A673 (cell line): ENCODE results near the gene ANKRD13D. TPM values are rescaled to one million over a fixed set of nuclear protein-coding genes. Genes with fewer than 3 reads are reported as not detected.
A peak's percentile ranks its signal among the peaks of the same experiment; 100 is the strongest.
"Not testable (repeated sequence)": the region's sequence is repeated elsewhere in the genome, so short reads cannot be mapped to it uniquely, and the experiment has no call there.

ENCODE experiments used
- BruUV-seq: library from RNA; stranded (reverse); fragments of 400-500 nt; replicated peaks from 2 replicates; lab custom pipeline; 2021; lab: Mats Ljungman, UMichigan
- CTCF ChIA-PET: fragments of 300-600 bp; sonication (Branson Sonifier 250); formaldehyde crosslinking; loops from one replicate; lab custom pipeline; 2022; ENCODE audit warnings: antibody characterized with exemption; lab: Charles Lee
- POLR2A ChIA-PET: fragments of 300-600 bp; sonication (Branson Sonifier 250); formaldehyde crosslinking; loops from one replicate; lab custom pipeline; 2022; ENCODE audit warnings: antibody characterized with exemption; ENCODE audit not compliant: low non-redundant PET; lab: Charles Lee
- DNase-seq: peaks from one replicate; pipeline ENCODE4 v3.0.0-alpha.2; 2015; ENCODE audit warnings: low spot score
- H3K27ac ChIP-seq: fragments of 200-600 bp; sonication (generic); 2 replicates; pipeline ENCODE4 v1.5.1; 2016; ENCODE audit warnings: mixed run types, low read depth, mild to moderate bottlenecking, mixed read lengths, antibody characterized with exemption, low read length; ENCODE audit not compliant: poor library complexity, severe bottlenecking
- H3K27me3 ChIP-seq: fragments of 200-600 bp; sonication (generic); replicated peaks from 2 replicates; pipeline ENCODE4 v1.6.1; 2017; ENCODE audit warnings: mixed run types, low read depth, mild to moderate bottlenecking, mixed read lengths, antibody characterized with exemption, low read length; ENCODE audit not compliant: insufficient read depth, poor library complexity
- H3K36me3 ChIP-seq: fragments of 200-600 bp; sonication (generic); 2 replicates; pipeline ENCODE4 v1.6.1; 2016; ENCODE audit warnings: mixed run types, mild to moderate bottlenecking, mixed read lengths, antibody characterized with exemption, low read length; ENCODE audit not compliant: insufficient read depth, poor library complexity, severe bottlenecking
- H3K4me1 ChIP-seq: fragments of 200-600 bp; sonication (generic); 2 replicates; pipeline ENCODE4 v1.6.1; 2017; ENCODE audit warnings: mixed run types, mild to moderate bottlenecking, mixed read lengths, antibody characterized with exemption, low read length; ENCODE audit not compliant: insufficient read depth, poor library complexity, severe bottlenecking
- H3K4me3 ChIP-seq: fragments of 200-600 bp; sonication (generic); 2 replicates; pipeline ENCODE4 v1.5.1; 2016; ENCODE audit warnings: low read depth, mixed run types, mild to moderate bottlenecking, mixed read lengths, low read length; ENCODE audit not compliant: poor library complexity, severe bottlenecking
- H3K9me3 ChIP-seq: fragments of 200-600 bp; sonication (generic); 2 replicates; pipeline ENCODE4 v1.6.1; 2016; ENCODE audit warnings: mixed run types, low read depth, mild to moderate bottlenecking, mixed read lengths, antibody characterized with exemption, low read length; ENCODE audit not compliant: poor library complexity, severe bottlenecking
- EZH2 ChIP-seq: fragments of 200-600 bp; sonication (generic); IDR thresholded peaks from 2 replicates; pipeline ENCODE4 v1.6.1; 2017; ENCODE audit warnings: borderline replicate concordance, low read depth, mild to moderate bottlenecking, mixed read lengths, antibody characterized with exemption, low read length; ENCODE audit not compliant: poor library complexity, severe bottlenecking
- intact Hi-C: fragments of 100-400 bp; cut with micrococcal nuclease; formaldehyde crosslinking; loops from one replicate; pipeline ENCODE4 v1.10.0; 2022; ENCODE audit not compliant: unreplicated experiment
- total RNA-seq: library from RNA; stranded (reverse); gene quantifications from 2 replicates; pipeline ENCODE4 v1.2.3, GENCODE V29; 2021
- TF ChIP-seq, protein P1 (sequence below): fragments of 300-800, 200-600 bp; sonication (generic); conservative IDR thresholded peaks from 2 replicates; pipeline ENCODE4 v1.5.1; 2017; ENCODE audit warnings: low read depth, mild to moderate bottlenecking, antibody characterized with exemption, low read length, moderate library complexity, mixed read lengths

Gene ANKRD13D
- total RNA-seq, 1 experiment from 2014 or later, result 101 TPM

DNA sequence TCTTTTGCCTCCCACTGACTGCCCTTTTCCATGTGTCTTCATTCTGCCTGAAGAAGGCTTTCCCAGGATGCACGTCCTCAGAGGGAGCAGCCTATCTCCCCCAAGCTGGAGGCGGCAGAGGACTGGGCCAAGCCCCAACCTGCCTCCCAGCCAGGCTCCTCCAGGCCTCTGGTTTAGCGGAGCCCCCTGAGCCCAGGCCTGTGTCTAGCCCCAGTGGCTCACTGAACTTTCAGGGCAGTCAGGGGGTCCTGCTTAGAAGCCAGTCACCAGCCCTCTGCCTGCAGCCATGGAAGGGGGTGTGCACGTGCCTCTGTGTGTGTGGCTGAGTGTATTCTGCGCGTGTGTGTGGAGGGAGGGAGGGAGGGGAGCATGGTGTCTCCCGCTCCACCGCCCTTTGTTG lies 33.2 kb upstream of the ANKRD13D start:
- no peaks in the 10 kb centered on the region for H3K27me3 ChIP-seq
- POLR2A ChIA-PET, result no interaction called here
- H3K36me3 ChIP-seq, result peaks cover 54% of the 10 kb centered on the region
- H3K9me3 ChIP-seq, result no peaks in the 10 kb centered on the region
- intact Hi-C loops, result loop anchor here (10.0 kb wide), 1 partner anchor 201 kb away; the partner anchor contains the start of gene RHOD
- CTCF ChIA-PET, result no interaction called here
- H3K4me3 ChIP-seq, result no peak overlapping the region
- H3K4me1 ChIP-seq, result no peaks in the 10 kb centered on the region
- no TSS peak for BruUV-seq
- no peak overlapping the region for H3K27ac ChIP-seq
- DNase-seq, result no peak
- TF ChIP-seq, protein P1, sequence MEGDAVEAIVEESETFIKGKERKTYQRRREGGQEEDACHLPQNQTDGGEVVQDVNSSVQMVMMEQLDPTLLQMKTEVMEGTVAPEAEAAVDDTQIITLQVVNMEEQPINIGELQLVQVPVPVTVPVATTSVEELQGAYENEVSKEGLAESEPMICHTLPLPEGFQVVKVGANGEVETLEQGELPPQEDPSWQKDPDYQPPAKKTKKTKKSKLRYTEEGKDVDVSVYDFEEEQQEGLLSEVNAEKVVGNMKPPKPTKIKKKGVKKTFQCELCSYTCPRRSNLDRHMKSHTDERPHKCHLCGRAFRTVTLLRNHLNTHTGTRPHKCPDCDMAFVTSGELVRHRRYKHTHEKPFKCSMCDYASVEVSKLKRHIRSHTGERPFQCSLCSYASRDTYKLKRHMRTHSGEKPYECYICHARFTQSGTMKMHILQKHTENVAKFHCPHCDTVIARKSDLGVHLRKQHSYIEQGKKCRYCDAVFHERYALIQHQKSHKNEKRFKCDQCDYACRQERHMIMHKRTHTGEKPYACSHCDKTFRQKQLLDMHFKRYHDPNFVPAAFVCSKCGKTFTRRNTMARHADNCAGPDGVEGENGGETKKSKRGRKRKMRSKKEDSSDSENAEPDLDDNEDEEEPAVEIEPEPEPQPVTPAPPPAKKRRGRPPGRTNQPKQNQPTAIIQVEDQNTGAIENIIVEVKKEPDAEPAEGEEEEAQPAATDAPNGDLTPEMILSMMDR, result no peak
- no peak for TF ChIP-seq EZH2

DNA sequence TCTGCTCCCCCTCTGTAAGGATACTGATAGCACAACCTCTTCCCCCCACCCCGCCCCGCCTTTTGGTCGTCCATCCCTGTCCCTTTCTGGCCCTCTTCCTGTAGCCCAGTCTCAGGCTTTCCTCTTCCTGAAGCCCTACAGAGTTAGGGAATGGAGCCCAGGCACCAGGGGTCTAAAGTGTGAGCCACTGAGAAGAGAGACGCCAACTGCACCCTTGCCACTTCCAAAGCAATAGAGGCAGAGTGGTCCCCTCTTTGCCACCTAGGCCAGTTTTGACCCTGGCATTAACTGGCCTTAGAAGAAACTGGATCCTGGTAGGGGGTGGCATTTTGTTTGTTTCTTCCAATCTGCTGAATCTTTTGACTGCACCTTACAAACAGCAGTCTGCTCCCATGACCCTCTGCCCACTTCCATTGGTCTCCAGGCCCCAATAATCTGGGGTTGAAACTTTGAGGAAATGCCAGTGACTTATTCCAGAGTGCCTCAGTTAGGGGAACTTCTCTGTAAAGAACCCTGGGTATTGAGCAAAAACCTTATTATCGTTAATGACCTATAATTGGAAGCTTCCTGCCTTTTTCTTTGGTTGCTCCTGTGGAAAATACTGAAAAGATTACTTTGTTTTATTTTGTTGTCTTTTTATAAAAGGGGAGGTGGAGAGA lies 32.5 kb upstream of the ANKRD13D start:
- intact Hi-C loops, result loop anchor here (10.0 kb wide), 1 partner anchor 202 kb away; the partner anchor contains the start of gene RHOD
- no peak for DNase-seq
- Histone ChIP-seq H3K36me3 (peaks cover 47% of the 10 kb centered on the region), H3K4me1 (peaks cover 5% of the 10 kb centered on the region), H3K4me3 (no peak overlapping the region), H3K9me3 (no peaks in the 10 kb centered on the region), H3K27ac (peak overlapping the region; percentile 59), H3K27me3 (no peaks in the 10 kb centered on the region)
- POLR2A ChIA-PET, result no interaction called here
- CTCF ChIA-PET, result no interaction called here
- BruUV-seq, result no TSS peak
- no peak for TF ChIP-seq EZH2

DNA sequence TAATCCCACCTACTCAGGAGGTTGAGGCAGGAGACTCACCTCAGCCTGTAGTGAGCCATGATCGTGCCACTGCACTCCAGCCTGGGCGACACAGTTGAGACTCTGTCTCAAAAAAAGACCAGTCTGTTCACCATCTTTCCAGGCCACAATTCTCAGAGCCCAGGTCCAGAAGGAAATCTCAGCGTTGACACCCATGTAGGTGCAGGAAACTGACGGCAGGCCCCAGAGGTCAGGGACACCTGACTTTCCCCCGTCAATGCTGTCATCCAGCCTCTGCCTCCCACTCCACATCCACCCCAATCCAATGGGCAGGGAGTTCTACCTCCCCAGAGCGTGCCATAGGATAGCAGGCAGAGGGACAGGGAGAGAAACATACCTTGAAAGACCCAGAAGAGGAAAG lies 28.7 kb upstream of the ANKRD13D start:
- H3K27ac ChIP-seq, result no peak overlapping the region
- H3K36me3 ChIP-seq, result peaks cover 9% of the 10 kb centered on the region
- peaks cover 16% of the 10 kb centered on the region for H3K4me1 ChIP-seq
- ChIA-PET CTCF (no interaction called here), POLR2A (no interaction called here)
- no peaks in the 10 kb centered on the region for H3K27me3 ChIP-seq
- no peaks in the 10 kb centered on the region for H3K9me3 ChIP-seq
- intact Hi-C loops, result no loop called here
- no peak overlapping the region for H3K4me3 ChIP-seq
- no TSS peak for BruUV-seq
- no peak for DNase-seq
- TF ChIP-seq, protein P1, result no peak
- TF ChIP-seq EZH2, result no peak

DNA sequence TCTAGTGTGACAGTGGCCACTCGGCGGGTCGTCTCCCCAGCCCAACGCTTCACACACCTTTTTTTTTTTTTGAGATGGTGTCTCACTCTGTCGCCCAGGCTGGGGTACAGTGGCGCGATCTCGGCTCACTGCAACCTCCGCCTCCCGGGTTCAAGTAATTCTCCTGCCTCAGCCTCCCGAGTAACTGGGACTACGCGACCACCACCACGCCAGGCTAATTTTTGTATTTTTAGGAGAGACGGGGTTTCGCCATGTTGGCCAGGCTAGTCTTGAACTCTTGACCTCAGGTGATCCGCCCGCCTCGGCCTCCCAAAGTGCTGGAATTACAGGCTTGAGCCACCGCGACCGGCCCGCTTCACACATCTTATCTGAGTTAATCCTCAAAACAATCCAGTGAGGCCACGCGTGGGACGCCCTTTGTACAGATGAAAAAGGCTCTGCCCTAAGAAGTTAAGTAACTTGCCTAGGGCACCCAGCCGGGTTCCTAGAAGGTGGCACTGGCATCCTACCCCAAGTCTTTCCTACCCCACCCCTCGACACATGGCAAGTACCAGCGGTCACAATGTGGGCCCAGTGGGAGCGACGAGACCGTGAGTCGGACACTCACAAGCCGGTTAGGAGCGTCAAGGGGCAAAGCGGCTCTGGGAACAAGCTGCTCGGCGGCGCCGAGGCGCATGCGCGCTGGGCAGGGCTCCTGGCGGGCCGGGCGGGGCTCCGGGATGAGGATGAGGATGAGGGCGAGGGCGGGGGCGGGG lies 28.0 kb upstream of the ANKRD13D start:
- Histone ChIP-seq H3K4me1 (peaks cover 22% of the 10 kb centered on the region), H3K4me3 (peak overlapping the region; percentile 38)
- intact Hi-C loops, BruUV-seq, H3K27me3 ChIP-seq, H3K36me3 ChIP-seq, H3K27ac ChIP-seq, H3K9me3 ChIP-seq: not testable (repeated sequence)
- POLR2A ChIA-PET, result interaction anchor here (0.7 kb wide), 1 partner anchor 369 kb away, joined by 3 read pairs; the partner anchor contains the start of gene NUDT8
- DNase-seq, result peak; percentile 73
- CTCF ChIA-PET, result interaction anchor here (0.6 to 3.2 kb wide), 8 partner anchors 9 to 144 kb away, joined by 3 to 76 read pairs (median 6); no protein-coding TSS in a partner anchor
